Liver (tissue), 3 donors: Measurements from ENCODE around the gene CNDP2.

ENCODE experiments used
- NR2F2 ChIP-seq: IDR thresholded peaks from 2 replicates; pipeline ENCODE4 v1.6.1; 2016; ENCODE audit warnings: antibody characterized with exemption
- TF ChIP-seq, protein P1 (sequence below): fragments of 150-350 bp; IDR thresholded peaks from 2 replicates; pipeline ENCODE4 v1.5.1; 2017; ENCODE audit warnings: improper control_type of control experiment, low read depth, low read length; ENCODE audit not compliant: missing input control
- donor health status: healthy.
- donor health status: healthy.

GRCh38 chr18:74513149-74513882 lies 17.2 kb downstream of the CNDP2 start:
- no peak for TF ChIP-seq NR2F2
- TF ChIP-seq, protein P1, sequence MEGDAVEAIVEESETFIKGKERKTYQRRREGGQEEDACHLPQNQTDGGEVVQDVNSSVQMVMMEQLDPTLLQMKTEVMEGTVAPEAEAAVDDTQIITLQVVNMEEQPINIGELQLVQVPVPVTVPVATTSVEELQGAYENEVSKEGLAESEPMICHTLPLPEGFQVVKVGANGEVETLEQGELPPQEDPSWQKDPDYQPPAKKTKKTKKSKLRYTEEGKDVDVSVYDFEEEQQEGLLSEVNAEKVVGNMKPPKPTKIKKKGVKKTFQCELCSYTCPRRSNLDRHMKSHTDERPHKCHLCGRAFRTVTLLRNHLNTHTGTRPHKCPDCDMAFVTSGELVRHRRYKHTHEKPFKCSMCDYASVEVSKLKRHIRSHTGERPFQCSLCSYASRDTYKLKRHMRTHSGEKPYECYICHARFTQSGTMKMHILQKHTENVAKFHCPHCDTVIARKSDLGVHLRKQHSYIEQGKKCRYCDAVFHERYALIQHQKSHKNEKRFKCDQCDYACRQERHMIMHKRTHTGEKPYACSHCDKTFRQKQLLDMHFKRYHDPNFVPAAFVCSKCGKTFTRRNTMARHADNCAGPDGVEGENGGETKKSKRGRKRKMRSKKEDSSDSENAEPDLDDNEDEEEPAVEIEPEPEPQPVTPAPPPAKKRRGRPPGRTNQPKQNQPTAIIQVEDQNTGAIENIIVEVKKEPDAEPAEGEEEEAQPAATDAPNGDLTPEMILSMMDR = no peak
